HG03039 (cell line): Measurements from ENCODE around the gene PSD4.
A peak's percentile ranks its signal among the peaks of the same experiment; 100 is the strongest.

ENCODE experiments used
- ATAC-seq: cut with Tn5 transposase; IDR thresholded peaks from one replicate; pipeline ENCODE4 v1.9.1; 2021; ENCODE audit warnings: mild to moderate bottlenecking, moderate library complexity; ENCODE audit not compliant: unreplicated experiment

PSD4 gene

GRCh38 chr2:113203217-113203530 is 29.4 kb downstream of the PSD4 start:
- ATAC-seq = no peak

- ATAC-seq = peak; percentile 54
Measured at GRCh38 chr2:113203901-113204519, 30.2 kb downstream of the PSD4 start.

GRCh38 chr2:113206251-113206650 is 32.5 kb downstream of the PSD4 start:
- no peak for ATAC-seq

GRCh38 chr2:113207021-113207420 is 33.2 kb downstream of the PSD4 start:
- no peak for ATAC-seq

- no peak for ATAC-seq
Measured at GRCh38 chr2:113208396-113208795, 34.6 kb downstream of the PSD4 start.

GRCh38 chr2:113209011-113209645 is 35.4 kb downstream of the PSD4 start:
- ATAC-seq = no peak

- ATAC-seq = no peak
Measured at GRCh38 chr2:113209646-113210171, 35.9 kb downstream of the PSD4 start.

GRCh38 chr2:113211226-113212105 is 37.7 kb downstream of the PSD4 start:
- no peak for ATAC-seq

- ATAC-seq = no peak
Measured at GRCh38 chr2:113212245-113213060, 38.7 kb downstream of the PSD4 start.

GRCh38 chr2:113213061-113213930 is 39.5 kb downstream of the PSD4 start:
- ATAC-seq = no peak

GRCh38 chr2:113214141-113214540 is 40.4 kb downstream of the PSD4 start:
- no peak for ATAC-seq

- no peak for ATAC-seq
Measured at GRCh38 chr2:113215056-113215455, 41.3 kb downstream of the PSD4 start.

- ATAC-seq = no peak
Measured at GRCh38 chr2:113216321-113216720, 42.5 kb downstream of the PSD4 start.

- ATAC-seq = no peak
Measured at GRCh38 chr2:113216891-113217454, 43.2 kb downstream of the PSD4 start.

- no peak for ATAC-seq
Measured at GRCh38 chr2:113217455-113218282, 43.9 kb downstream of the PSD4 start.

GRCh38 chr2:113218283-113219091 is 44.7 kb downstream of the PSD4 start:
- ATAC-seq = no peak

GRCh38 chr2:113219092-113219441 is 45.3 kb downstream of the PSD4 start:
- ATAC-seq = no peak

GRCh38 chr2:113219525-113219888 is 45.7 kb downstream of the PSD4 start:
- no peak for ATAC-seq
